Mammary epithelial cell (primary cell): ENCODE results near the gene DCTD.

Source experiments
- EZH2 ChIP-seq: IDR thresholded peaks from 2 replicates; pipeline ENCODE4 v1.6.1; 2012; ENCODE audit warnings: low read length, inconsistent platforms, borderline replicate concordance
- TF ChIP-seq, protein P1 (sequence below), 2 donors: IDR thresholded peaks in 1 of 2; conservative IDR thresholded peaks in 1 of 2; 2 replicates each; pipeline ENCODE4 v1.5.1; 2011 to 2012; ENCODE audit warnings: inconsistent platforms in 2 of 2, low read length in 2 of 2, mild to moderate bottlenecking in 2 of 2, control low read depth in 1 of 2, low read depth in 1 of 2; ENCODE audit not compliant: insufficient read depth in 1 of 2; ENCODE audit errors: extremely low read depth in 1 of 2

DNA sequence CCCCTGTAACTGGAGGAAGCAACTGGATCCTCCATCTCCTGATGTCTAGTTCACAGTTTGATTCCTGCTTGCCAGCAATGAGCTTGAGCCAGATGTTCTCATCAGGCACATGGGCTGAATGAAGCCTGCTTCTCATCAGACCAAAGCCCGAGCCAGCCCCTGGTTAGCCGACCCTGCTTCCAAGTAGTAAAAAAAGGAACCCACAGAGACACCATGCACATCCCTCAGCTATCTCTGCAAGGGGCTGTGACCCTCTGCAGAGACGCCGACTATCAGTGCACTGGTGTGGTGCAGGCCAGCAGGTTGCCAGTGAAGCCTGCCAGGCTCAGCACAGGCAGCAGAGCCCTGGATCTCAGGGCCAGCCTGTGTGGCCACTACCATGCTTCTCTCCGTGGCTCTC lies 2.8 kb downstream of the DCTD start:
- TF ChIP-seq EZH2, result no peak
- TF ChIP-seq, protein P1, sequence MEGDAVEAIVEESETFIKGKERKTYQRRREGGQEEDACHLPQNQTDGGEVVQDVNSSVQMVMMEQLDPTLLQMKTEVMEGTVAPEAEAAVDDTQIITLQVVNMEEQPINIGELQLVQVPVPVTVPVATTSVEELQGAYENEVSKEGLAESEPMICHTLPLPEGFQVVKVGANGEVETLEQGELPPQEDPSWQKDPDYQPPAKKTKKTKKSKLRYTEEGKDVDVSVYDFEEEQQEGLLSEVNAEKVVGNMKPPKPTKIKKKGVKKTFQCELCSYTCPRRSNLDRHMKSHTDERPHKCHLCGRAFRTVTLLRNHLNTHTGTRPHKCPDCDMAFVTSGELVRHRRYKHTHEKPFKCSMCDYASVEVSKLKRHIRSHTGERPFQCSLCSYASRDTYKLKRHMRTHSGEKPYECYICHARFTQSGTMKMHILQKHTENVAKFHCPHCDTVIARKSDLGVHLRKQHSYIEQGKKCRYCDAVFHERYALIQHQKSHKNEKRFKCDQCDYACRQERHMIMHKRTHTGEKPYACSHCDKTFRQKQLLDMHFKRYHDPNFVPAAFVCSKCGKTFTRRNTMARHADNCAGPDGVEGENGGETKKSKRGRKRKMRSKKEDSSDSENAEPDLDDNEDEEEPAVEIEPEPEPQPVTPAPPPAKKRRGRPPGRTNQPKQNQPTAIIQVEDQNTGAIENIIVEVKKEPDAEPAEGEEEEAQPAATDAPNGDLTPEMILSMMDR (conservative IDR thresholded peaks at IDR 0.05 in 1 of 2, IDR thresholded peaks at IDR 0.05 in 1 of 2; ENCODE audit: extremely low read depth in 1 of 2, insufficient read depth in 1 of 2, low read depth in 1 of 2, low read length in 2 of 2), result no peak
